SK-N-SH (cell line): ENCODE data around the gene POLD4. TPM values are rescaled to one million over a fixed set of nuclear protein-coding genes. Genes with fewer than 3 reads are reported as not detected.

Source experiments
- CTCF ChIA-PET: fragments of 300-600, 350-600 bp; formaldehyde crosslinking; extraction: SDS; loops from one replicate; lab custom pipeline; 2021; lab: Yijun Ruan, JAX
- POLR2A ChIA-PET: fragments of 350-600 bp; sonication (Branson Sonifier 250); formaldehyde crosslinking; extraction: SDS; loops from one replicate; lab custom pipeline; 2020; ENCODE audit warnings: antibody characterized with exemption, inconsistent platforms; lab: Yijun Ruan, JAX
- DNase-seq: peaks from one replicate; pipeline ENCODE4 v3.0.0; 2012
- H2AFZ ChIP-seq: fragments of 200-600 bp; sonication (generic); 2 replicates; pipeline ENCODE4 v1.8.1; 2016; ENCODE audit warnings: antibody characterized with exemption, mild to moderate bottlenecking, low read depth
- H3F3A ChIP-seq: fragments of 200-600 bp; sonication (generic); replicated peaks from 2 replicates; pipeline ENCODE3; 2016; ENCODE audit warnings: antibody characterized with exemption, mild to moderate bottlenecking; ENCODE audit not compliant: insufficient read depth
- H3K27ac ChIP-seq, 2 experiments: fragments of 200-500 bp in 1 of 2; fragments of 200-600 bp in 1 of 2; sonication (Bioruptor generic) in 1 of 2; sonication (generic), shearing (Covaris generic) in 1 of 2; 2 replicates each; pipeline versions ENCODE4 v1.5.1 to v1.6.1; 2014 to 2016; ENCODE audit warnings: low read depth in 2 of 2, inconsistent platforms in 1 of 2, low read length in 1 of 2, mild to moderate bottlenecking in 1 of 2, mixed read lengths in 1 of 2
- H3K27me3 ChIP-seq: fragments of 200-600 bp; sonication (generic), shearing (Covaris generic); 2 replicates; pipeline ENCODE4 v1.6.1; 2016; ENCODE audit warnings: mixed run types; ENCODE audit not compliant: insufficient read depth
- H3K36me3 ChIP-seq, 2 experiments: fragments of 200-500 bp in 1 of 2; fragments of 200-600 bp in 1 of 2; sonication (Bioruptor generic) in 1 of 2; sonication (generic) in 1 of 2; replicated peaks in 1 of 2; 2 replicates each; pipeline versions ENCODE3 to v1.5.1; 2014 to 2016; ENCODE audit warnings: low read length in 1 of 2, mild to moderate bottlenecking in 1 of 2; ENCODE audit not compliant: insufficient read depth in 2 of 2, control insufficient read depth in 1 of 2
- H3K4me1 ChIP-seq, 2 experiments: fragments of 200-500 bp in 1 of 2; fragments of 200-600 bp in 1 of 2; sonication (Bioruptor generic) in 1 of 2; sonication (generic), shearing (Covaris generic) in 1 of 2; 2 replicates each; pipeline versions ENCODE4 v1.5.1 to v1.6.1; 2014 to 2016; ENCODE audit warnings: low read depth in 1 of 2, low read length in 1 of 2, mixed run types in 1 of 2; ENCODE audit not compliant: insufficient read depth in 2 of 2, control insufficient read depth in 1 of 2
- H3K4me2 ChIP-seq: fragments of 200-600 bp; sonication (generic), shearing (Covaris generic); 2 replicates; pipeline ENCODE4 v1.6.1; 2017; ENCODE audit warnings: mixed run types
- H3K4me3 ChIP-seq, 2 experiments: fragments of 200-500 bp in 1 of 2; fragments of 200-600 bp in 1 of 2; sonication (Bioruptor generic) in 1 of 2; sonication (generic), shearing (Covaris generic) in 1 of 2; 2 replicates each; pipeline versions ENCODE4 v1.5.1 to v1.8.1; 2014 to 2016; ENCODE audit warnings: low read depth in 2 of 2, inconsistent platforms in 1 of 2, low read length in 1 of 2, mild to moderate bottlenecking in 1 of 2, mixed read lengths in 1 of 2, moderate library complexity in 1 of 2
- H3K79me2 ChIP-seq: fragments of 200-600 bp; sonication (generic); 2 replicates; pipeline ENCODE4 v1.8.1; 2017; ENCODE audit warnings: mild to moderate bottlenecking; ENCODE audit not compliant: insufficient read depth
- H3K9ac ChIP-seq: fragments of 200-600 bp; sonication (generic); 2 replicates; pipeline ENCODE4 v1.6.1; 2017; ENCODE audit warnings: mixed run types
- H3K9me2 ChIP-seq: fragments of 200-600 bp; sonication (generic); 2 replicates; pipeline ENCODE4 v1.6.1; 2017; ENCODE audit warnings: mixed run types
- H3K9me3 ChIP-seq: fragments of 200-600 bp; sonication (generic); 2 replicates; pipeline ENCODE4 v1.6.1; 2017; ENCODE audit warnings: mixed run types, mild to moderate bottlenecking, moderate library complexity
- H4K20me1 ChIP-seq: fragments of 200-600 bp; sonication (generic); 2 replicates; pipeline ENCODE4 v1.6.1; 2017; ENCODE audit warnings: mild to moderate bottlenecking, mixed run types; ENCODE audit not compliant: insufficient read depth
- CHD2 ChIP-seq: fragments of 150-350 bp; IDR thresholded peaks from 2 replicates; pipeline ENCODE4 v1.6.1; 2018; ENCODE audit warnings: low read length; ENCODE audit not compliant: partially characterized antibody
- ELF1 ChIP-seq: IDR thresholded peaks from 2 replicates; pipeline ENCODE4 v1.4.0; 2012
- EP300 ChIP-seq, 2 experiments: IDR thresholded peaks; 2 replicates each; pipeline versions ENCODE4 v1.4.0 to v1.6.1; 2012; ENCODE audit warnings: borderline replicate concordance in 1 of 2, low read depth in 1 of 2, low read length in 1 of 2
- EZH2phosphoT487 ChIP-seq: fragments of 200-600 bp; sonication (generic); IDR thresholded peaks from 2 replicates; pipeline ENCODE4 v1.6.1; 2017; ENCODE audit warnings: low read depth, mixed run types, mild to moderate bottlenecking, antibody characterized with exemption, moderate library complexity, borderline replicate concordance
- FOSL2 ChIP-seq: IDR thresholded peaks from 2 replicates; pipeline ENCODE4 v1.4.0; 2012; ENCODE audit warnings: low read depth, mild to moderate bottlenecking, moderate library complexity, borderline replicate concordance
- FOXM1 ChIP-seq: IDR thresholded peaks from 2 replicates; pipeline ENCODE4 v1.4.0; 2012; ENCODE audit warnings: low read depth, mild to moderate bottlenecking
- GABPA ChIP-seq: IDR thresholded peaks from 2 replicates; pipeline ENCODE4 v1.4.0; 2012; ENCODE audit warnings: low read depth, mild to moderate bottlenecking
- JUND ChIP-seq: IDR thresholded peaks from 2 replicates; pipeline ENCODE4 v1.4.0; 2012
- MAX ChIP-seq: IDR thresholded peaks from 2 replicates; pipeline ENCODE4 v1.4.0; 2012; ENCODE audit warnings: low read depth
- NRF1 ChIP-seq: IDR thresholded peaks from 2 replicates; pipeline ENCODE4 v1.6.1; 2012; ENCODE audit warnings: low read depth, mild to moderate bottlenecking, low read length
- POLR2AphosphoS5 ChIP-seq: IDR thresholded peaks from 2 replicates; pipeline ENCODE4 v1.6.1; 2012; ENCODE audit warnings: low read depth, low read length
- RCOR1 ChIP-seq: fragments of 150-350 bp; IDR thresholded peaks from 2 replicates; pipeline ENCODE4 v1.6.1; 2017; ENCODE audit warnings: antibody characterized with exemption, low read length
- RXRA ChIP-seq: IDR thresholded peaks from 2 replicates; pipeline ENCODE4 v1.4.0; 2012; ENCODE audit warnings: low read depth, mild to moderate bottlenecking, borderline replicate concordance
- SIN3A ChIP-seq: IDR thresholded peaks from 2 replicates; pipeline ENCODE4 v1.6.1; 2012; ENCODE audit warnings: low read depth, mild to moderate bottlenecking, low read length, moderate library complexity, borderline replicate concordance
- SMC3 ChIP-seq: IDR thresholded peaks from 2 replicates; pipeline ENCODE4 v1.6.1; 2012; ENCODE audit warnings: low read depth, low read length, improper control_type of control experiment
- TAF1 ChIP-seq: IDR thresholded peaks from 2 replicates; pipeline ENCODE4 v1.6.1; 2012; ENCODE audit warnings: low read depth, mild to moderate bottlenecking, low read length, moderate library complexity, borderline replicate concordance
- TEAD4 ChIP-seq: IDR thresholded peaks from 2 replicates; pipeline ENCODE4 v1.4.0; 2012; ENCODE audit warnings: mild to moderate bottlenecking, borderline replicate concordance; ENCODE audit not compliant: insufficient read depth
- USF1 ChIP-seq: IDR thresholded peaks from 2 replicates; pipeline ENCODE4 v1.4.0; 2012; ENCODE audit warnings: low read depth, borderline replicate concordance
- YY1 ChIP-seq: IDR thresholded peaks from 2 replicates; pipeline ENCODE4 v1.4.0; 2012; ENCODE audit warnings: low read depth, mild to moderate bottlenecking
- ZBTB33 ChIP-seq: IDR thresholded peaks from 2 replicates; pipeline ENCODE4 v1.4.0; 2012; ENCODE audit warnings: low read depth, borderline replicate concordance
- WGBS: methylation state at CpG from one replicate; pipeline ENCODE4 v1.1.6; 2017; ENCODE audit warnings: low lambda C conversion rate; 5-methylcytosine and 5-hydroxymethylcytosine counted together
- polyA plus RNA-seq, 3 experiments: library from polyadenylated mRNA; depleted of rRNA; stranded (reverse); fragments of >200 nt; gene quantifications; 2 replicates each; pipeline ENCODE4 v1.2.3, GENCODE V29; 2012

Gene POLD4
- polyA plus RNA-seq, 1 of the 3 experiments (the other 2 are of a cell fraction): 80.4 TPM

DNA sequence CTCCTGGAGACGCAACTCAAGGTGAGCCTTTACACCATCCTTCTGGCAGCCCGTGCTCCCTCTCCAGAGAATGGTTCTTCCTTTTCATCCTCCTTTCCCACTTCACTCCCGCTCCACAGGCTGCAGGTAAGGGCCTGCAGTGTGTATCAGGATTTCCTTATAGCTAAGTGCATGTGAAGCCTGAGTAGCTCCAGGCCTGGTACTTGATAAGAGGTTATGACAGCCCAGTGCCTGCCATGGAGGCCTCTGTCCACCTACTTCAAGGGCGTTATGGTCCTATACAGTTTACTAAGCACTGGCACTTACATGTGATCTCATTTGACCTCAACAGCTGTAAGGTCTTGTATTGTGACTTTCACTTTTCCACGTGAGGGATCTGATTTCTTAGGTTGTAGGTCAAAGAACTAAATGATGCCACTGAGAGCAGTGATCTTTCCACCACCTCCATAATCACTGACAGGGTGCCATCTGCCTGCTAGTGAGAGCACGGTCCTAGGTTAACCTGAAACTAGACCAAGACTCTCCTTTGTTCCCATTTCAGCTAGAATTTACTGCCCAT is 32.0 kb downstream of the POLD4 start:
- Histone ChIP-seq H3K36me3 (no peaks in the 10 kb centered on the region), H3K4me3 (no peak overlapping the region), H4K20me1 (no peaks in the 10 kb centered on the region), H2AFZ (no peak overlapping the region), H3K4me2 (no peak overlapping the region), H3K27ac (no peak overlapping the region), H3K79me2 (0 out of 2 replicates have a peak, but pooled peaks cover 4% of the 10 kb centered on the region), H3K27me3 (no peaks in the 10 kb centered on the region), H3K4me1 (peaks cover 4 to 8% of the 10 kb centered on the region in 2 experiments; a peak in 1 of 4 replicates), H3K9ac (no peak overlapping the region), H3K9me2 (no peaks in the 10 kb centered on the region), H3K9me3 (no peaks in the 10 kb centered on the region), H3F3A (peaks cover 22% of the 10 kb centered on the region)
- 93% methylated on average over 6 of the region's 6 CpGs for WGBS
- POLR2A ChIA-PET: no interaction called here
- CTCF ChIA-PET: interaction anchor here (1.0 to 12.0 kb wide), 8 partner anchors 24 to 241 kb away, joined by 3 to 274 read pairs (median 8); partner anchors contain the start of gene GRK2
- no peak for DNase-seq
- TF ChIP-seq EZH2phosphoT487 (no peak), YY1 (no peak), SMC3 (no peak), ZBTB33 (no peak)

- H2AFZ ChIP-seq: no peak overlapping the region
- TF ChIP-seq TEAD4 (no peak), SMC3 (no peak), RXRA (no peak)
- TF ChIP-seq, all 33 proteins: peak for 0
- Histone ChIP-seq H3K27me3 (no peaks in the 10 kb centered on the region), H3K27ac (no peak overlapping the region), H3K4me2 (no peak overlapping the region), H3K9ac (no peak overlapping the region), H3K36me3 (no peaks in the 10 kb centered on the region), H3K9me3 (no peaks in the 10 kb centered on the region), H3K4me3 (no peak overlapping the region), H3K9me2 (no peaks in the 10 kb centered on the region), H3F3A (peaks cover 15% of the 10 kb centered on the region), H3K79me2 (0 out of 2 replicates have a peak, but pooled peaks cover 4% of the 10 kb centered on the region), H3K4me1 (peaks cover 4 to 8% of the 10 kb centered on the region in 2 experiments; a peak in 1 of 4 replicates), H4K20me1 (no peaks in the 10 kb centered on the region)
- 92% methylated on average over 1 of the region's 2 CpGs for WGBS
- ChIA-PET POLR2A (interaction anchor here (4.3 kb wide), 1 partner anchor 58 kb away, joined by 19 read pairs; no protein-coding TSS in a partner anchor), CTCF (interaction anchor here (1.0 to 12.0 kb wide), 9 partner anchors 25 to 240 kb away, joined by 4 to 274 read pairs (median 8); partner anchors contain the start of genes ANKRD13D and GRK2)
- no peak for DNase-seq
Measured at GRCh38 chr11:67320691-67321090, 32.7 kb downstream of the POLD4 start.

- Histone ChIP-seq H3K27ac (no peak overlapping the region), H3K4me1 (peaks cover 4 to 8% of the 10 kb centered on the region in 2 experiments; a peak in 1 of 4 replicates), H3K9me2 (no peaks in the 10 kb centered on the region), H4K20me1 (no peaks in the 10 kb centered on the region), H3K27me3 (no peaks in the 10 kb centered on the region), H3K36me3 (no peaks in the 10 kb centered on the region), H2AFZ (no peak overlapping the region), H3K4me3 (no peak overlapping the region), H3K79me2 (0 out of 2 replicates have a peak, but pooled peaks cover 4% of the 10 kb centered on the region), H3K4me2 (no peak overlapping the region), H3F3A (peaks cover 17% of the 10 kb centered on the region), H3K9me3 (no peaks in the 10 kb centered on the region), H3K9ac (no peak overlapping the region)
- ChIA-PET CTCF (interaction anchor here (1.6 to 12.0 kb wide), 5 partner anchors 17 to 62 kb away, joined by 4 to 274 read pairs (median 31); partner anchors contain the start of genes ANKRD13D, GRK2 and SSH3), POLR2A (interaction anchor here (1.9 to 4.3 kb wide), 2 partner anchors 33 to 58 kb away, joined by 6 to 19 read pairs; partner anchors contain the start of gene POLD4)
- WGBS: 86% methylated on average over 3 of the region's 3 CpGs
- DNase-seq: no peak
- TF ChIP-seq TAF1: no peak
- TF ChIP-seq SIN3A: no peak
- TF ChIP-seq ELF1: no peak
- TF ChIP-seq USF1: no peak
- no peak for TF ChIP-seq MAX
- TF ChIP-seq POLR2AphosphoS5: no peak
- TF ChIP-seq TEAD4: no peak
- TF ChIP-seq CHD2: no peak
- TF ChIP-seq JUND: no peak
- TF ChIP-seq GABPA: no peak
- TF ChIP-seq FOXM1: no peak
- TF ChIP-seq RCOR1: no peak
- TF ChIP-seq EP300 (IDR thresholded peaks at IDR 0.05; ENCODE audit: borderline replicate concordance in 1 of 2, low read depth in 1 of 2, low read length in 1 of 2): no peak
- TF ChIP-seq FOSL2: no peak
- no peak for TF ChIP-seq NRF1
Measured at GRCh38 chr11:67320011-67320410, 33.3 kb downstream of the POLD4 start.
